Transverse colon (tissue), 4 donors: ENCODE results near the gene COX6A2.

ENCODE experiments used
- CTCF ChIP-seq, 5 experiments: fragments of 200-600 bp in 3 of 5; fragments of 450-650 bp in 2 of 5; sonication (generic) in 3 of 5; IDR thresholded peaks; 1 replicate in 2 of 5; 2 replicates in 3 of 5; pipeline ENCODE4 v1.5.1; 2016 to 2017; ENCODE audit warnings: antibody characterized with exemption in 5 of 5, inconsistent platforms in 3 of 5, mild to moderate bottlenecking in 2 of 5, moderate library complexity in 1 of 5
- EP300 ChIP-seq: sonication (generic); formaldehyde crosslinking; IDR thresholded peaks from one replicate; pipeline ENCODE4 v1.6.1; 2017; ENCODE audit warnings: antibody characterized with exemption, low read depth
- POLR2A ChIP-seq: fragments of 450-650 bp; IDR thresholded peaks from one replicate; pipeline ENCODE4 v1.6.1; 2016; ENCODE audit warnings: antibody characterized with exemption, mild to moderate bottlenecking, moderate library complexity
- POLR2AphosphoS5 ChIP-seq, 3 donors: sonication (generic); formaldehyde crosslinking; IDR thresholded peaks; one replicate each; pipeline ENCODE4 v1.6.1; 2016; ENCODE audit warnings: antibody characterized with exemption in 3 of 3

GRCh38 chr16:31404353-31405064 lies 23.7 kb downstream of the COX6A2 start:
- TF ChIP-seq POLR2A (no peak), CTCF (IDR thresholded peaks at IDR 0.05) (no peak), POLR2AphosphoS5 (IDR thresholded peaks at IDR 0.05) (no peak), EP300 (no peak)
